ENCODE data around the gene DBX1. TPM values are rescaled to one million over a fixed set of nuclear protein-coding genes. Genes with fewer than 3 reads are reported as not detected.
A peak's percentile ranks its signal among the peaks of the same experiment; 100 is the strongest.

DBX1 gene
- total and polyA plus RNA-seq, 2 of the 13 experiments (the other 11 are each of a cell fraction or from before 2014, with no cell fraction given): not detected

DNA sequence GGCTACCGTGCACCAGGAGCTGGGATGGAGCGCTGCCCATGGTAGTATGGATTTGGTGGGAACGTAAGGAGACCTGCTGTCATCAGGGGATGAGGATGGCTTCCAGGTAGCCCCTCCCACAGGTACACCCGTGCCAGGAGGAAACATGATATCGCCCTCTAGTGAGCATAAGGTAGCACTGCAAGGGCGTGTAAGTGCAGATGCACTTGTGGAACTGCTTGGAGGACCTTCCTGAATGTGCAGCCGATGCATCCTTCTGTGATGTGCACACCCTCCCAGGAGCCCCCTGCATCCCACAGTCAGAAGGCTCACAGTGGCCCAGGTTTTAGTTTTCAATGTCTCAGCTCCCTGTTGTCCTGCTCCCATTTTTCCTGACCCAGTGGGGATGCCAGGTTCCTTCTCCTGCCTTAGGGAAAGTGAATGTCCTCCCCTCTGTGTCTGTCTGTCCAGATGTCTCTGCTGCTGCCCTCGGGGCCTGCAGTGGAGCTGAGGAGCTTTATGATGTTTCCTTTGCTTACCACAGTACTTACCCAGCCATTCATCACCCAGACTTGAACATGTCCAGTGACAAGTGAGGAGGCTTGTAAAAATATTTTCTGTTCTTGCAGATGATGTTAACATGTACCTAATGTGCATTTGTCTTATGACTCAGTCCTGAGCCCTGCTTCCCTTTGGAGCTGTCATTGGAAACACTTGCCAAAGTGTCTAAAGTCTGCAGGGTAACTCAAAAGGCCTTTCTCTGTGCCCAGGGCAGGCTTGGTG, 49.2 kb downstream of the DBX1 start (continued):
- no peak for TF ChIP-seq ZNF879 (CRISPR knock-in tag; IDR thresholded peaks at IDR 0.05)
- TF ChIP-seq ZNF605 (CRISPR knock-in tag; IDR thresholded peaks at IDR 0.05): no peak
- no peak for TF ChIP-seq ZNF75D (CRISPR knock-in tag; IDR thresholded peaks at IDR 0.05; ENCODE audit: borderline replicate concordance)
- TF ChIP-seq ELF3 (CRISPR knock-in tag; IDR thresholded peaks at IDR 0.05): 0 out of 2 replicates have a peak, but pooled peaks have one; percentile 13
- TF ChIP-seq, protein P1, sequence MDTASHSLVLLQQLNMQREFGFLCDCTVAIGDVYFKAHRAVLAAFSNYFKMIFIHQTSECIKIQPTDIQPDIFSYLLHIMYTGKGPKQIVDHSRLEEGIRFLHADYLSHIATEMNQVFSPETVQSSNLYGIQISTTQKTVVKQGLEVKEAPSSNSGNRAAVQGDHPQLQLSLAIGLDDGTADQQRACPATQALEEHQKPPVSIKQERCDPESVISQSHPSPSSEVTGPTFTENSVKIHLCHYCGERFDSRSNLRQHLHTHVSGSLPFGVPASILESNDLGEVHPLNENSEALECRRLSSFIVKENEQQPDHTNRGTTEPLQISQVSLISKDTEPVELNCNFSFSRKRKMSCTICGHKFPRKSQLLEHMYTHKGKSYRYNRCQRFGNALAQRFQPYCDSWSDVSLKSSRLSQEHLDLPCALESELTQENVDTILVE (CRISPR knock-in tag; IDR thresholded peaks at IDR 0.05): no peak
- TF ChIP-seq CEBPB (IDR thresholded peaks at IDR 0.05; ENCODE audit: borderline replicate concordance, low read depth, low read length): no peak
- TF ChIP-seq SOX5 (CRISPR knock-in tag; IDR thresholded peaks at IDR 0.05; ENCODE audit: borderline replicate concordance): peak; percentile 23; the same call in 1 of the 2 replicates
- 0 out of 2 replicates have a peak, but pooled peaks have one; percentile 51 for TF ChIP-seq KDM4B (CRISPR knock-in tag; IDR thresholded peaks at IDR 0.05)
- no peak for TF ChIP-seq SOX6 (IDR thresholded peaks at IDR 0.05)
- 0 out of 2 replicates have a peak, but pooled peaks have one; percentile 30 for TF ChIP-seq SOX6 (CRISPR knock-in tag; IDR thresholded peaks at IDR 0.05)
- TF ChIP-seq, protein P2, sequence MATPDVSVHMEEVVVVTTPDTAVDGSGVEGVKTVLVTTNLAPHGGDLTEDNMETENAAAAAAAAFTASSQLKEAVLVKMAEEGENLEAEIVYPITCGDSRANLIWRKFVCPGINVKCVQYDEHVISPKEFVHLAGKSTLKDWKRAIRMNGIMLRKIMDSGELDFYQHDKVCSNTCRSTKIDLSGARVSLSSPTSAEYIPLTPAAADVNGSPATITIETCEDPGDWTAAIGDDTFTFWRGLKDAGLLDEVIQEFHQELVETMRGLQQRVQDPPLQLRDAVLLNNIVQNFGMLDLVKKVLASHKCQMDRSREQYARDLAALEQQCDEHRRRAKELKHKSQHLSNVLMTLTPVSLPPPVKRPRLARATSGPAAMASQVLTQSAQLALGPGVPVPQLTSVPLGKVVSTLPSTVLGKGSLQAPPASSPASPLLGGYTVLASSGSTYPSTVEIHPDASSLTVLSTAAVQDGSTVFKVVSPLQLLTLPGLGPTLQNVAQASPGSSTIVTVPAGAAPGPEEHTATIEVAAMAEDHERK (CRISPR knock-in tag; IDR thresholded peaks at IDR 0.05; ENCODE audit: low read depth): no peak
- no peak for TF ChIP-seq CCAR2 (optimal IDR thresholded peaks at IDR 0.05; ENCODE audit: low read depth, low read length)
- no peak for TF ChIP-seq SOX13 (IDR thresholded peaks at IDR 0.05)
- peak in 1 of 2 experiments; percentile 20; a peak in 1 of 4 replicates for TF ChIP-seq SOX13 (CRISPR knock-in tag; conservative IDR thresholded peaks at IDR 0.05 in 1 of 2, IDR thresholded peaks at IDR 0.05 in 1 of 2)
- TF ChIP-seq STAG1 (CRISPR knock-in tag; IDR thresholded peaks at IDR 0.05): peak; percentile 93
- TF ChIP-seq SAFB2 (CRISPR knock-in tag; IDR thresholded peaks at IDR 0.05; ENCODE audit: borderline replicate concordance, low read depth): no peak

Data from HepG2 (cell line).